HEK293 (cell line): ENCODE data around the gene CFAP57.
A peak's percentile ranks its signal among the peaks of the same experiment; 100 is the strongest.

Experiments used
- BCL6B ChIP-seq: fragments of 450-650 bp; formaldehyde crosslinking; IDR thresholded peaks from 2 replicates; pipeline ENCODE4 v1.5.1; 2017; ENCODE audit warnings: missing biosample characterization, missing genetic modification characterization
- GFI1B ChIP-seq: fragments of 450-650 bp; formaldehyde crosslinking; IDR thresholded peaks from 2 replicates; pipeline ENCODE4 v1.5.1; 2016; ENCODE audit warnings: missing biosample characterization, missing genetic modification characterization
- HOXC10 ChIP-seq: sonication (generic); formaldehyde crosslinking; IDR thresholded peaks from 2 replicates; pipeline ENCODE4 v1.8.1; 2023; ENCODE audit warnings: mild to moderate bottlenecking, missing genetic modification reagents
- KLF1 ChIP-seq: fragments of 450-650 bp; formaldehyde crosslinking; IDR thresholded peaks from 2 replicates; pipeline ENCODE4 v1.5.1; 2016; ENCODE audit warnings: missing biosample characterization, missing genetic modification characterization
- KLF16 ChIP-seq: fragments of 450-650 bp; formaldehyde crosslinking; IDR thresholded peaks from 2 replicates; pipeline ENCODE4 v1.5.1; 2017; ENCODE audit warnings: missing biosample characterization, missing genetic modification characterization
- KLF8 ChIP-seq: fragments of 450-650 bp; formaldehyde crosslinking; IDR thresholded peaks from 2 replicates; pipeline ENCODE4 v1.5.1; 2016; ENCODE audit warnings: missing biosample characterization, missing genetic modification characterization
- KLF9 ChIP-seq: fragments of 450-650 bp; formaldehyde crosslinking; IDR thresholded peaks from 2 replicates; pipeline ENCODE4 v1.5.1; 2016; ENCODE audit warnings: missing biosample characterization, missing genetic modification characterization, low read depth
- MYNN ChIP-seq: fragments of 450-650 bp; formaldehyde crosslinking; IDR thresholded peaks from 2 replicates; pipeline ENCODE4 v1.5.1; 2016; ENCODE audit warnings: missing biosample characterization, missing genetic modification characterization, borderline replicate concordance
- PATZ1 ChIP-seq: fragments of 450-650 bp; formaldehyde crosslinking; IDR thresholded peaks from 2 replicates; pipeline ENCODE4 v1.5.1; 2016; ENCODE audit warnings: missing biosample characterization, missing genetic modification characterization
- SP2 ChIP-seq: fragments of 450-650 bp; formaldehyde crosslinking; IDR thresholded peaks from 2 replicates; pipeline ENCODE4 v1.5.1; 2016; ENCODE audit warnings: missing biosample characterization, missing genetic modification characterization
- SP3 ChIP-seq: fragments of 450-650 bp; formaldehyde crosslinking; IDR thresholded peaks from 2 replicates; pipeline ENCODE4 v1.5.1; 2016; ENCODE audit warnings: missing biosample characterization, missing genetic modification characterization
- SP7 ChIP-seq: fragments of 450-650 bp; formaldehyde crosslinking; IDR thresholded peaks from 2 replicates; pipeline ENCODE4 v1.5.1; 2016; ENCODE audit warnings: missing biosample characterization, missing genetic modification characterization
- TRIM28 ChIP-seq: IDR thresholded peaks from 2 replicates; pipeline ENCODE4 v1.6.1; 2011; ENCODE audit warnings: low read length, control low read depth, borderline replicate concordance
- WT1 ChIP-seq: fragments of 450-650 bp; formaldehyde crosslinking; IDR thresholded peaks from 2 replicates; pipeline ENCODE4 v1.5.1; 2016; ENCODE audit warnings: missing biosample characterization, missing genetic modification characterization
- YY2 ChIP-seq: fragments of 450-650 bp; formaldehyde crosslinking; IDR thresholded peaks from 2 replicates; pipeline ENCODE4 v1.5.1; 2016; ENCODE audit warnings: missing biosample characterization, missing genetic modification characterization
- ZBTB10 ChIP-seq: fragments of 450-650 bp; formaldehyde crosslinking; IDR thresholded peaks from 2 replicates; pipeline ENCODE4 v1.5.1; 2016; ENCODE audit warnings: missing biosample characterization, missing genetic modification characterization
- ZBTB20 ChIP-seq: fragments of 450-650 bp; formaldehyde crosslinking; IDR thresholded peaks from 2 replicates; pipeline ENCODE4 v1.5.1; 2016; ENCODE audit warnings: missing biosample characterization, missing genetic modification characterization
- ZBTB26 ChIP-seq: fragments of 450-650 bp; formaldehyde crosslinking; optimal IDR thresholded peaks from 2 replicates; pipeline ENCODE3; 2016; ENCODE audit warnings: missing biosample characterization, mild to moderate bottlenecking, missing genetic modification characterization
- ZBTB48 ChIP-seq: fragments of 450-650 bp; formaldehyde crosslinking; IDR thresholded peaks from 2 replicates; pipeline ENCODE4 v1.5.1; 2016; ENCODE audit warnings: missing biosample characterization, missing genetic modification characterization
- ZBTB8A ChIP-seq: fragments of 450-650 bp; formaldehyde crosslinking; IDR thresholded peaks from 2 replicates; pipeline ENCODE4 v1.5.1; 2016; ENCODE audit warnings: missing biosample characterization, missing genetic modification characterization
- ZIC2 ChIP-seq: fragments of 450-650 bp; formaldehyde crosslinking; IDR thresholded peaks from 2 replicates; pipeline ENCODE4 v1.5.1; 2016; ENCODE audit warnings: missing biosample characterization, missing genetic modification characterization
- ZNF175 ChIP-seq: fragments of 450-650 bp; formaldehyde crosslinking; IDR thresholded peaks from 2 replicates; pipeline ENCODE4 v1.5.1; 2016; ENCODE audit warnings: missing biosample characterization, missing genetic modification characterization
- ZNF184 ChIP-seq: fragments of 450-650 bp; IDR thresholded peaks from 2 replicates; pipeline ENCODE4 v1.5.1; 2018; ENCODE audit warnings: missing biosample characterization, mild to moderate bottlenecking, missing genetic modification characterization
- ZNF223 ChIP-seq: fragments of 450-650 bp; formaldehyde crosslinking; IDR thresholded peaks from 2 replicates; pipeline ENCODE4 v1.5.1; 2016; ENCODE audit warnings: missing biosample characterization, missing genetic modification characterization
- ZNF248 ChIP-seq: fragments of 450-650 bp; formaldehyde crosslinking; IDR thresholded peaks from 2 replicates; pipeline ENCODE4 v1.5.1; 2017; ENCODE audit warnings: missing biosample characterization, missing genetic modification characterization
- ZNF266 ChIP-seq: fragments of 450-650 bp; formaldehyde crosslinking; IDR thresholded peaks from 2 replicates; pipeline ENCODE4 v1.5.1; 2016; ENCODE audit warnings: missing biosample characterization, missing genetic modification characterization, low read depth
- ZNF335 ChIP-seq: fragments of 450-650 bp; formaldehyde crosslinking; conservative IDR thresholded peaks from 2 replicates; pipeline ENCODE4 v1.5.1; 2016; ENCODE audit warnings: missing biosample characterization, missing genetic modification characterization
- ZNF416 ChIP-seq: fragments of 450-650 bp; formaldehyde crosslinking; IDR thresholded peaks from 2 replicates; pipeline ENCODE4 v1.5.1; 2016; ENCODE audit warnings: missing biosample characterization, missing genetic modification characterization
- ZNF530 ChIP-seq: fragments of 450-650 bp; formaldehyde crosslinking; IDR thresholded peaks from 2 replicates; pipeline ENCODE4 v1.5.1; 2016; ENCODE audit warnings: low read depth, missing biosample characterization, missing genetic modification characterization
- ZNF561 ChIP-seq: fragments of 450-650 bp; IDR thresholded peaks from 2 replicates; pipeline ENCODE4 v1.5.1; 2018; ENCODE audit warnings: missing biosample characterization, missing genetic modification characterization, borderline replicate concordance
- ZNF600 ChIP-seq: fragments of 450-650 bp; formaldehyde crosslinking; IDR thresholded peaks from 2 replicates; pipeline ENCODE4 v1.5.1; 2016; ENCODE audit warnings: missing biosample characterization, missing genetic modification characterization
- ZNF654 ChIP-seq: fragments of 450-650 bp; formaldehyde crosslinking; IDR thresholded peaks from 2 replicates; pipeline ENCODE4 v1.5.1; 2016; ENCODE audit warnings: low read depth, missing biosample characterization, missing genetic modification characterization
- ZNF747 ChIP-seq: fragments of 450-650 bp; formaldehyde crosslinking; IDR thresholded peaks from 2 replicates; pipeline ENCODE4 v1.5.1; 2016; ENCODE audit warnings: missing biosample characterization, missing genetic modification characterization
- ZSCAN30 ChIP-seq: fragments of 450-650 bp; IDR thresholded peaks from 2 replicates; pipeline ENCODE4 v1.5.1; 2018; ENCODE audit warnings: missing biosample characterization, mild to moderate bottlenecking, missing genetic modification characterization, moderate library complexity

CFAP57 gene

DNA sequence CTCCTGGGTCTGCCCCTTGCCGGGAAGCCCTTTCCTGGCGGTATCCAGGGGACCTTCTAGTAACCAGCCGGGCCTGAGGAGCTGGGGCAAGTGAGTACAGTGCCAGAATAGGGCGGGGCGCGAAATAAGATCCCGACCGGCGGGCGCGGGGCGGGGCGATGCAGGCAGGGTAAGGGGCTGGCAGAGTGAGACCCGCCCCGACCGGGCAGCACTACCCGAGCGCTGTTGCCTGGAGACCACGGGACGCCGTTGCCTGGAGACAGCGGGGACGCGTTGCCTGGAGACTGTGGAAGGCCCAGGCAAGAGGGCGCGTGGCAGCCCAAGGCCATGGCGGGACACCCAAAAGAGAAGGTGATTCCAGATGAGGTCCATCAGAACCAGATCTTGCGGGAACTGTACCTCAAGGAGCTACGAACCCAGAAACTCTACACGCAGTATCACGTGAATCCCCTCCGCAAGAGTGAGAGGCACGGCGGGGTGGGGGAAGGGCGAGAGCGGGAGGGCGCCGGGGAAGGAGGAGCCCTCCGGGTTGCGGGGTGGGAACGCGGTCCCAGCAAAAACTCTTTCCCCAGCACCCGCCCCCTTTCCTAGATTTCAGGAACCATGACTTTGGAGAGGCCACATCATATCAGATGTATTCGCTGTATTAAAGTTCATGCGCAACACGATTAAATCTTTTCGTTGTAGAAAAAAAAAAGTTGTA, 24.4 kb upstream of the CFAP57 start (continued):
- TF ChIP-seq ZBTB26 (tag by site-specific recombination): peak; percentile 54
- TF ChIP-seq ZNF248: no peak
- 0 out of 2 replicates have a peak, but pooled peaks have one; percentile 32 for TF ChIP-seq TRIM28
- 0 out of 2 replicates have a peak, but pooled peaks have one; percentile 47 for TF ChIP-seq KLF16 (tag by site-specific recombination)
- peak; percentile 14; the same call in 1 of the 2 replicates for TF ChIP-seq ZIC2 (tag by site-specific recombination)
- no peak for TF ChIP-seq ZNF416 (tag by site-specific recombination)
- TF ChIP-seq MYNN: peak; percentile 100
- peak; percentile 90 for TF ChIP-seq ZNF335 (tag by site-specific recombination)
- TF ChIP-seq YY2 (tag by site-specific recombination): 0 out of 2 replicates have a peak, but pooled peaks have one; percentile 27
- TF ChIP-seq SP2 (tag by site-specific recombination): peak; percentile 89
- TF ChIP-seq ZNF223: 0 out of 2 replicates have a peak, but pooled peaks have one; percentile 22
- TF ChIP-seq WT1: 0 out of 2 replicates have a peak, but pooled peaks have one; percentile 20
- TF ChIP-seq ZNF561 (tag by site-specific recombination): peak; percentile 60; the same call in 1 of the 2 replicates
- TF ChIP-seq ZBTB20: peak; percentile 17; the same call in 1 of the 2 replicates
- TF ChIP-seq GFI1B (tag by site-specific recombination): no peak
- TF ChIP-seq HOXC10: no peak
- no peak for TF ChIP-seq ZNF175
- peak; percentile 66 for TF ChIP-seq ZBTB8A (tag by site-specific recombination)
- peak; percentile 77 for TF ChIP-seq SP3 (tag by site-specific recombination)
- no peak for TF ChIP-seq ZNF747
- no peak for TF ChIP-seq ZNF654 (tag by site-specific recombination)
- peak; percentile 53 for TF ChIP-seq PATZ1 (tag by site-specific recombination)
- no peak; the same call in 1 of the 2 replicates for TF ChIP-seq ZBTB10 (tag by site-specific recombination)
- TF ChIP-seq BCL6B (tag by site-specific recombination): peak; percentile 48; the same call in 1 of the 2 replicates
- TF ChIP-seq ZNF266 (tag by site-specific recombination): no peak
- peak; percentile 60 for TF ChIP-seq KLF9
- TF ChIP-seq KLF1 (tag by site-specific recombination): peak; percentile 83
- peak; percentile 42; the same call in 1 of the 2 replicates for TF ChIP-seq ZBTB48 (tag by site-specific recombination)
- TF ChIP-seq ZSCAN30 (tag by site-specific recombination): no peak
- 0 out of 2 replicates have a peak, but pooled peaks have one; percentile 32 for TF ChIP-seq ZNF184 (tag by site-specific recombination)
- no peak for TF ChIP-seq ZNF530 (tag by site-specific recombination)
- peak; percentile 36; the same call in 1 of the 2 replicates for TF ChIP-seq SP7 (tag by site-specific recombination)
- peak; percentile 39; the same call in 1 of the 2 replicates for TF ChIP-seq ZNF600
- TF ChIP-seq KLF8 (tag by site-specific recombination): peak; percentile 29; the same call in 1 of the 2 replicates
